ENCODE measurements around the gene SNAP47.

SNAP47 gene

GRCh38 chr1:227732586-227733308 is 2.5 kb upstream of the SNAP47 start:
- no peak for DNase-seq

GRCh38 chr1:227733309-227733705 is 1.9 kb upstream of the SNAP47 start:
- no peak for DNase-seq

DNA sequence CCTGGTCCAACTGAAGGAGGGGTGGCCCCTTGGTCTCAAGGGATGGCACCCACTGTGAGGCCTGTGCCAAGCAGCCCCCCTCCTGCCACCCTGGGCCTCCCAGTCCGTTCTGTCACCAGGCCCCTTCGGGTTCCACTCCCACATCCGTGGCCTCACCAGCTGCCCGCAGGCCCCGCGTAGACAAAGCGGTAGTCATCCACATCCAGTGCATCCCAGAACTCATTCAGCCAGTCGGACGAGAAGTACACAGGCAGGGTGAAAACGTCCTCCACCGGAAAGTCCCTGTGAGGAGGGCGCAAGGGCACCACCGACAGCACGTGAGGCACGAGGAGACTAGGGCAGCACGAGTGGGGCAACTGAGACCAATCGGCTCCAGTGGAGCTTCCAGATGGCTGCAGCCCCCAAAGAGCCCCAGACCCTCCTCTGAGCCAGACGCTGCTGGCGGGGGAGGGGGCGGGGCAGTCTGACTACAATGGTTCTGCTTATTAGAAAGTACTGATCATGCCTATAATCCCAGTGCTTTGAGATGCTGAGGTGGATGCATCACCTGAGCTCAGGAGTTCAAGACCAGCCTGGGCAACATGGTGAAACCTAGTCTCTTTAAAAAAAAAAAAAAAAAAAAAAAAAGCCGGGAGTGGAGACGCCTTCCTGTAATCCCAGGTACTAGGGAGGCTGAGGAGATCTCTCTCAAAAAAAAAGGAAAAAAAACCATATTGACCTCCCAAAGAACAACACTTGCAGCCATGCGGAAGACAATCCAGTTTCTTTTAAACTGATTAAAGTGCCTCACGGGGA is 1.3 kb upstream of the SNAP47 start:
- no peak for DNase-seq

- DNase-seq = no peak
These were observed 734 bp upstream of the SNAP47 start for GRCh38 chr1:227734546-227734855.

- no peak for DNase-seq
These were observed 477 bp downstream of the SNAP47 start for GRCh38 chr1:227735539-227736285.

DNA sequence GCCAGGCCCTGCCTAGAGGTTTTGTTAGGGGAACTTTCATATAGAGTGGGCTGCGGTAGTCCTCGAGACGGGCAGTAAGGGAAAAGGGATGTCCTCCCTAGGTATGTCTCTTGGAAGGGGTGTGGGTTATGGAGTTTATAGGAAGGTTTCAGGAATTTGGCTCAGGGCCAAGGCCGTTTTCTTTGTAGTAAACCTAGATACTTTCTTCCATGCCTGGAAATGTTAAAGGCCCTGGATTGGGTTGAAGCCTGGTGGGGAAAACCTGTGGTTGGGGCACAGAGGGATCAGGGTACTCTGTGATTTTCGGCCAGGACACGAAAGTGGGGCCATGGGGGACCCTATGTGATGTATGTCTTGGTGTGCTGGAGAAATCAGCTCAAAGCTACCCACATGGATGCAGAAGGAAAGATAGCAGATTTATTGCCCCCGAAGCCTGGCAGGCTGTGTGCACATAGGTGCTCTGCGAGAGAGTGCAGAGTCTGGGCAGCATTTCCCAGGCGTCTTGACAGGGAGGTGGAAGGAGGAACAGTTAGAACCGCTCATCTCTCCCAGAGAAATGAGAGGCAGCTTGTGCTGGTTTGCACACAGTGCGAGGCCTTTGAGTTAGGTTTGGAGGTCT is 1.7 kb downstream of the SNAP47 start:
- DNase-seq = no peak

DNA sequence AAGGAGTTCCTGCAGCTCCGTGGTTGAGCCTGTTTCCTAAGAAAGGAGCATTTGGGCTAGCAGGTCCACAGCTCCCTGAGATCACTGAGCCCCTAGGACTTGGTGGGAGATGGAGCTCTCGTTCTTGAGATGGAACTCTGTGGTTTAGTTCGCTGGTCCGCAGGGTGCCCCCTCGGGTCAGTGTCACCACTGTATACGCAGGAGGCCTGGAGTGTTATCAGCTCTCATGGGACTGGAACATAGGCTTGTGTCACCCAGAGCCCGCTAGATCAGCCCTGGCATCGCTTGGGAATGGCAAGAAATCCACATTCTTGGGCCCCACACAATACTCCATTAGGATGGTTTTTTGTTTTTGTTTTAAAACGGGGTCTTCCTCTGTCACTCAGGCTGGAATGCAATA is 3.6 kb downstream of the SNAP47 start:
- no peak for DNase-seq

- no peak for DNase-seq
These were observed 4.4 kb downstream of the SNAP47 start for GRCh38 chr1:227739636-227740035.

DNA sequence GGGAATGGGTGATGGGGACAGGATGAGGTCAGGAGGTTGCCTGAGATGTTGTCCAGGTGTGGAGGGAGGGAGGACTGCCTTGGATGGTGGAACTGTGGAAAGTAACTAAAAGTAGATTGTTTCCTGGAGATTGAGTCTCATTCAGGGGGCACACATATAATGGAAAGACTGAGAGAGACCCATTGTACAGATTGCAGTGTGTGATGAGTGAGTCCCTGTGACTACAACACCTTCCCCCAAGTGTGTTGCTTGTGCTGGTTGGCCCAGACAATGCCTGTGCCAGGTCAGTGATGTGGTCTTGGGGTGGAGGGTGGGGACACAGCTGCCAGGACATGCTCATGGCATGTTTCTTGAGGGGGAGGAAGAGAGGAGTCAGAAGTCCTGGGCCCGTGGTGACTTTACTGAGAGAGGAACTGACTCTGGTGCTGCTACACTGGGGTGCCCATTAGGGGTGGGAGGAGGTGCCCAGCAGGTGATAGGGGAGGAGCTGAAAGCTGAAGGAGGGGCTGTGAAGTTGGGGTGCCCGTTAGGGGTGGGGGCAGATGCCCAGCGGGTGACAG is 5.2 kb downstream of the SNAP47 start:
- DNase-seq = no peak

- no peak for DNase-seq
These were observed 6.1 kb downstream of the SNAP47 start for GRCh38 chr1:227741166-227741870.

DNA sequence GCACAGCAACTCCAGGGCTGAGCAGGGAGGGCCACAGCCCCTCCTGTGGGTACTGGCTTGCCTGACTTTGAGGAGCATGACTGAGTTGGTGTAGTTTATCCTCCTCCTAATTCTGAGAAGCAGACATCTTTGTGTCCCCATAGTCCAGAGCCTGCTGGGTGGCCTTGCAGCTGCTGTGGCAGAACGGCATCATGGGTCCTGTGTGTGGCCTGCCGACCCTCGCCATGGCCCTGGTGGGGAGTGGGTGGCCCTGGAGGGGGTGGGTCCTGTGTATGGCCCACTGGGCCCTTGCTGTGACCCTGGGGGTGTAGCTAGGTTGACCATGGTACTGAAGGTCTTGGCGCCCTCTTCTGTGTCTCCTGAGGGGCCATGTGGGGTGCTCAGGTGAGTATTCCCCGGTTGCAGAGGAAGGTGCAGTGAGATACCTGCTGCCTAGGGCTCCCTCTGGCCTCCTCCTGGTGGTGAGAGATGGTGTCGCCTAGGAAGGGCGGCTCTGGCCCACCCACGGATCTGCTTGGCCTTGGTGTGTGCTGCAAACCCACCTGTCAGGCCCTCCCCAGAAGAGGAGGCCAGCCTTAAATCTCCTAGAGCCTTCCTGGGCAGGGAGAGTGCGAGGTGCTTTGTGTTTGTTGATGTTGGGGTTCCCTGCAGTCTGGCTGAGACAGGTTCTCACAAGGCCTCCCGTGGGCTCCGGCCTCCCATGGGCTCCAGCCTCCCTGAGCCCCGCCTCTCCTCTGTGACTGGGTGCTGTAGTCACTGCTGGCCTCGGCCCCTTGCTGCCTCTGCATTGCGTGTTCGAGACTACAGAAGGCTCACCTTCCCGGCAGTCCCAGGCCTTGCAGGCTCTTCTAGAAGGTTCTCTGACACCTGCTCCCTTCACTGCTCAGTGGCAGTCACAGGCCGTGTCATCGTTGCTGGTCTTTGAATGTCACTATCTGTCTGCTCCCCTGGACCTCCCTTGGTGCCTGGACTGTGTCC is 7.8 kb downstream of the SNAP47 start:
- no peak for DNase-seq

DNA sequence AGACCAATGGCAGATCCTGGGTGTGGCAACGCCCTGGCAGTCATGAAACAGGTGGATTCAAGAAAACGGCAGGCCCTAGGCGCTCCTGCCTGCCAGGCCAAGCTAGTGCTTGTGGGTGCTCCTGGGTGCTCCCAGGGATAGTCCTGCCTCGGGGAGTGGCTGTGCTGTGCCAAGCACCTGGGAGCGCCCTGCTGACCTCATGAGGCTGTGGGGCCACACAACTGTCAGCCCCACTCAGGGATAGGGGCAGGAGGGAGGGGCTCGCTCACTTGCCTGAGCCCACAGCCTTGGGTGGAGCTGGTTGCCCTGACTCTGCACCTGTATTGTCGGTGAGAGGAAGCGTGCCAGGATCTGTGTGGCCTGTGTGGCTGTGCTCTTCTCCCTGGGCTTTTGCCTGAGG is 9.4 kb downstream of the SNAP47 start:
- no peak for DNase-seq

GRCh38 chr1:227745568-227746265 is 10.5 kb downstream of the SNAP47 start:
- DNase-seq = no peak

GRCh38 chr1:227746676-227747075 is 11.4 kb downstream of the SNAP47 start:
- DNase-seq = no peak

GRCh38 chr1:227747382-227747781 is 12.1 kb downstream of the SNAP47 start:
- DNase-seq = no peak

- no peak for DNase-seq
These were observed 12.8 kb downstream of the SNAP47 start for GRCh38 chr1:227747948-227748495.

- no peak for DNase-seq
These were observed 13.4 kb downstream of the SNAP47 start for GRCh38 chr1:227748496-227749182.

- DNase-seq = no peak
These were observed 14.0 kb downstream of the SNAP47 start for GRCh38 chr1:227749225-227749624.

GRCh38 chr1:227749916-227750710 is 14.9 kb downstream of the SNAP47 start:
- no peak for DNase-seq

Measured in NCI-H446 (cell line).